ENCODE results near the gene LYPD6B. TPM values are rescaled to one million over a fixed set of nuclear protein-coding genes. Genes with fewer than 3 reads are reported as not detected.
A peak's percentile ranks its signal among the peaks of the same experiment; 100 is the strongest.

The LYPD6B gene
- polyA plus RNA-seq, 1 donor from 2014 or later = 7.8 TPM

DNA sequence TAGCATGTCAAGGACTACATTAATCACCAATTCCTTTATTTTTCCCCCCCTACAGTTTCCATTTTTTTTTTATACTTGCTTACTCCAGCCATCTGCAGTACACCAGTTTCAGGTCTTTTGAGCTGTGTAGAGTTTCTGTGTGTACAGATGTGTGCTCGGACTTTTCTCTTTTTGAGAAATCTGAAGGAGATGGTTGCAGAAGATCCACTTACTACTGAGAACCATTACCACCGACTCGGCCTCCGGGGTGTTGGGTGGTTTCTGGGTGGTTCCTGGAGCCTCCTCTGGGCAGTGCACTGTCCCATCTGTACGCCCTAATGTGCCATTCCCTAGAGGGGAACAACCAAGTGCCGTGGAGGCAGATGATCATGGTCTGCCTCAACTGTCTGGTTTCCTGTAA lies 15.4 kb upstream of the LYPD6B start:
- Mint-ChIP-seq H3K36me3 (peaks cover 1% of the 10 kb centered on the region), H3K4me1 (peaks cover 33 to 58% (median 43%) of the 10 kb centered on the region in 3 donors), H3K27ac (peak overlapping the region in 2 of 3 donors; percentile 64 to 87), H3K4me3 (peak overlapping the region in 1 of 4 donors; percentile 89), H3K9me3 (no peaks in the 10 kb centered on the region), H3K27me3 (no peaks in the 10 kb centered on the region)

DNA sequence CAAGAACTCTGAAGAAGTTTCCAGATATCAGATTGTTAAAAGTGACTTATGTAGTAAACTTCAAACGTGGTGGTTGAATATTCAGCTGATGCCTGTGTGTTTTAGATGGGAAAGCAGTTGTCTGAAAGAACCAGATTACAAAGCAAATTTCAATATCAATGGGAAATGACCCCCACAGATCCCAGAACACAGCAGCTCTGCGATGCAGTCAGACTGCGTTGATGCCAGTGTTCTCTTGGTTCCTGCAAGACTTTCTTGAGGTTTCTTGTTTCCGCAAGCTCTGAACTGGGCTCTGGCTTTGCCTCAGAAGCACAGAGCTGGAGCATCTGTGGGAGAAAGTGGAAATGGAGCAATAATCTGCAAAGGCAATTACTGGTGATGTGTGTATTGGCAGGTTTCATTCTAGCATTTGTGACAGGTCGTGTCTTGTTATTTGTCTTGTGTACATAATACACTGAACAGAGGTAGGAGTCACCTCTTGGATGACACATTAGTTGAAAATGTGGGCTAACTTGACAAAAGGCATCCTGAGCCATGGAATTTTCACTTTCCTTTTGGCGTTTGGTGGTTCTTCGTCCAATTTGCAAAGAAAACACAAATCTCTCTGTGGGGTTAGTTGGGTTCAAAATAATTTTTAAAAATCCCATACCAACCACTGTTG lies 10.8 kb upstream of the LYPD6B start:
- Mint-ChIP-seq H3K4me3 (no peak overlapping the region), H3K27me3 (no peaks in the 10 kb centered on the region), H3K36me3 (peaks cover 3% of the 10 kb centered on the region), H3K9me3 (no peaks in the 10 kb centered on the region), H3K4me1 (peaks cover 6 to 36% (median 16%) of the 10 kb centered on the region in 3 donors), H3K27ac (no peak overlapping the region)

DNA sequence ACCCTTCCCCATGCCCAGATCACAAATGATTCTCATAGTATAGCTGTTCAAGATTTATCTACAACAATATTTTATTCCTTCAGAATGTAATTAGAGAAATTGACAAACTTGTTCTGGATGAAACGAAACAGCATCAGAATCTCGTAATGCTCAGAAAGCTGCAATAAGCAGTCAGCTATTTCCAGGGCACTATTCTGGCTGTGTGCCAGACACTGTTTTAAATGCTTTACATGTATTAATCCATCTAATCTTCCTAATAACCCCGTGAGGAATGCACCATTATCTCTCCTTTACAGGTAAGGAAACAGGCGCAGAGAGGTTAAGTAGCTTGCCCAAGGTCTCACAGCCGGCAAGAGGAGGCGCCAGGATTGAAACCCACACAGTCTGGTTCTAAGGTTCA lies 10.1 kb upstream of the LYPD6B start:
- Mint-ChIP-seq H3K36me3 (peaks cover 1% of the 10 kb centered on the region), H3K9me3 (no peaks in the 10 kb centered on the region), H3K27me3 (no peaks in the 10 kb centered on the region), H3K4me3 (peak overlapping the region in 1 of 4 donors; percentile 9), H3K27ac (no peak overlapping the region), H3K4me1 (peaks cover 6 to 31% (median 14%) of the 10 kb centered on the region in 3 donors)

DNA sequence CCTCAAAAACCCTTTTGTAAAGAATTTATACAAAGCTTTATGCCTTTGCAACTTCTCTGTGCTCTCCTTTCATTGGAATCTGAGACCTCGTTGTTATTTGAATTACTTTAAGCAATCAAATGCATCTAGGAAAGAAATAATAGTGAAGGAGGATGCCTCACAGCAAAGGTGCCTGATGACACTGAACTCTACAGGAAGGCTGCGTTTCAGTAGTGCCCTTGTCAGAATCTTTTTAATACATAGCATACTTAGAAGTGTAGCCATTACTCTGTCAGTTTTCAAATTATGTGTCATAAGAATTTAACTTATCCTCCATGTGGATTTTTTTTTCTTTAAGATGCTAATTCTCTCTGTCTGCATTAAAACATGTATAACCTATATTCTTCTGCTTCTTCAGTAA lies 9.6 kb upstream of the LYPD6B start:
- Mint-ChIP-seq H3K4me3 (no peak overlapping the region), H3K27ac (no peak overlapping the region), H3K4me1 (peaks cover 6 to 31% (median 12%) of the 10 kb centered on the region in 3 donors), H3K9me3 (no peaks in the 10 kb centered on the region), H3K36me3 (peaks cover 1% of the 10 kb centered on the region), H3K27me3 (no peaks in the 10 kb centered on the region)

DNA sequence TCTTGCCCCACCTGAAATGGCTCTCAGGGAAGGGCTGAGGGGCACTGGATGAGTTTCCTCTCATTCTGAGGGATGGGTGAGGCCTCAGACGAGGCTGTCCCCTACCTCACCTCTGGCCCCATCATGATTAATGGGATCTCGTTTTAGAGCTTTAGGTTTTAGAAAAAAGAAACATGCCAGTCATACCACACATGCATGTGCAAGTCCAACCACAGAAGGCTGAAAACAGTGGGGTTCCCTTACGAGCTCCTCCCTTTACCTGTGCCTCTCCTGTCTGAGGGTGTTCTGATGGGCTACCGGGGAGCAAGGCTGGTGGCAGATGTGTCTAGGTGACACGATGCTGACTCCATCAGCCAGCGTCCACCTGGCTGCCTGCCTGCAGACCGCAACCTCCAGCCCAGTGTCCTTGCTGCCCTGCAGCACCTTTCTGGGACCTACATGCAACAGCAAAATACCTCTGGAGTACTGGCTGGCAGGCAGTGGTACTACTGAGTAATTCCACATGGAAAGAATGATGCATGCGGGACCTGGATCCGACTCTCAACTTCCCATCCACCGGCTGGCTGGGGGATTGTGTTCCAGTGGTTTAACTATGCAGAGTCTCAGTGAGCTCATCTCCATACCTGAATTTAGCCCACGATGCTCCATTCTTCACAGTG lies 9.1 kb upstream of the LYPD6B start:
- Mint-ChIP-seq H3K27me3 (no peaks in the 10 kb centered on the region), H3K4me1 (peaks cover 6 to 29% (median 12%) of the 10 kb centered on the region in 3 donors)

DNA sequence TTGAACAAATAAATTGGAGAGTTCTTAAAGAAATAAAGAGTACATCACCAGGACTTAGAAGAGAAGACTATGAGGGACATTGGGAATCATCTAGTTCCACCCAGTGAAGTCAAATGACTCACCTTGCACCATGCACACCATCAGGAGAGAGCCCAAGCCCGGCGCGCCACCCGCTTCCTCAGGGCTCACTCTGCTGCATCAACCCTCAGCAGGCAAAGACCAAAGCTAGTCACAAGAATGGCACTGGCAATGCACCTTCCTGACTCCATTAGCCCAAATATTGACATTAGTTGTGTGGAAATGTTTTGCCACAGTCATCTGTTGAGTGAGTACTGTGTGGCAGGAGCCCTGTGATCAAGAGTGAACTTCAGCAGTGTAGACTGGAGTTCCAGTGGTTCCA lies 7.1 kb upstream of the LYPD6B start:
- Mint-ChIP-seq H3K9me3 (no peaks in the 10 kb centered on the region), H3K4me1 (peaks cover 6 to 33% (median 12%) of the 10 kb centered on the region in 3 donors), H3K27ac (peak overlapping the region in 1 of 3 donors; percentile 35), H3K27me3 (no peaks in the 10 kb centered on the region), H3K36me3 (peaks cover 1% of the 10 kb centered on the region), H3K4me3 (no peak overlapping the region)

More for the DNA sequence above, 9.1 kb upstream of the LYPD6B start:
- H3K27ac Mint-ChIP-seq = no peak overlapping the region
- H3K36me3 Mint-ChIP-seq = peaks cover 1% of the 10 kb centered on the region
- no peak overlapping the region for H3K4me3 Mint-ChIP-seq
- H3K9me3 Mint-ChIP-seq = no peaks in the 10 kb centered on the region

DNA sequence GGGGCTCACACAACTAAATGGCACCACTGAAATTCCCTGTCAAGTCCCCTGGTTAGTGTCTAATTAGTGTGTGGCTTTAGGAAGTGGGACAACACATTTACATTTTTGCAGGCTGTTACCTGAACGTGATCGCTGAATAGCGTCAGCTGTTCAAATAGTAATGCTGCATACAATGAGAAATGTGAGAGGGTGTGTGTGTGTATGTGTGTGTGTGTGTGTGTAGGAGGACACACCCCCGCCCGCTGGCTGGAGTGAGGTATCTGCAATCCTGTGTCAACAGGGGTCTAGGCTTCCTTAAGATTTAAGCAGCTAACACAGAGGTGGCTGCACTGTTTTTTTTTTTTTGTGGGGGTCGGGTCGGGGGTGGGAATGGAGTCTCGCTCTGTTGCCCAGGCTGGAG lies 4.8 kb upstream of the LYPD6B start:
- Mint-ChIP-seq H3K4me1 (peaks cover 11 to 26% (median 18%) of the 10 kb centered on the region in 3 donors), H3K4me3 (no peak overlapping the region), H3K9me3 (no peaks in the 10 kb centered on the region), H3K36me3 (peaks cover 1% of the 10 kb centered on the region), H3K27me3 (no peaks in the 10 kb centered on the region), H3K27ac (no peak overlapping the region)

DNA sequence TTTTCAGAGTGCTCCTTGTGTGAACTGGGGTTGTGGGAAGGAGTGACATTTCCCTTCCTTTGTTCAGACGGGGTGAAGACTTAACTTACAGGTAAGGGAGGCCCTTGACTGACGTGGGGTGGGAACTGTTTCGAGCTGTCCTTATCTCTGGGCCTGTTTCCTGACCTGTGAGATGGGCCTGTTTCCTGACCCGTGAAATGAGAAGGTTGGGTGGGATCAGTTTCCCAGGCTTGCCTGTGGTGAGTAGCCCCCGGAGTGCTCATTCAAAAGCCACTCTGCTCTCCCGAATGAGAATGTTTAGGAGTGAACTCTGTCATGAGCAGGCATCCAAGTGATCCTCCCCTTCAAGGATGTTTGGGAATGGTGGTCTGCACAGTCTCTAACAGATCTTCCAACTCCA lies 4.1 kb upstream of the LYPD6B start:
- Mint-ChIP-seq H3K9me3 (no peaks in the 10 kb centered on the region), H3K4me1 (peaks cover 11 to 26% (median 20%) of the 10 kb centered on the region in 3 donors), H3K4me3 (peak overlapping the region in 1 of 4 donors; percentile 52), H3K27ac (no peak overlapping the region), H3K27me3 (peaks cover 2% of the 10 kb centered on the region), H3K36me3 (peaks cover 1% of the 10 kb centered on the region)

DNA sequence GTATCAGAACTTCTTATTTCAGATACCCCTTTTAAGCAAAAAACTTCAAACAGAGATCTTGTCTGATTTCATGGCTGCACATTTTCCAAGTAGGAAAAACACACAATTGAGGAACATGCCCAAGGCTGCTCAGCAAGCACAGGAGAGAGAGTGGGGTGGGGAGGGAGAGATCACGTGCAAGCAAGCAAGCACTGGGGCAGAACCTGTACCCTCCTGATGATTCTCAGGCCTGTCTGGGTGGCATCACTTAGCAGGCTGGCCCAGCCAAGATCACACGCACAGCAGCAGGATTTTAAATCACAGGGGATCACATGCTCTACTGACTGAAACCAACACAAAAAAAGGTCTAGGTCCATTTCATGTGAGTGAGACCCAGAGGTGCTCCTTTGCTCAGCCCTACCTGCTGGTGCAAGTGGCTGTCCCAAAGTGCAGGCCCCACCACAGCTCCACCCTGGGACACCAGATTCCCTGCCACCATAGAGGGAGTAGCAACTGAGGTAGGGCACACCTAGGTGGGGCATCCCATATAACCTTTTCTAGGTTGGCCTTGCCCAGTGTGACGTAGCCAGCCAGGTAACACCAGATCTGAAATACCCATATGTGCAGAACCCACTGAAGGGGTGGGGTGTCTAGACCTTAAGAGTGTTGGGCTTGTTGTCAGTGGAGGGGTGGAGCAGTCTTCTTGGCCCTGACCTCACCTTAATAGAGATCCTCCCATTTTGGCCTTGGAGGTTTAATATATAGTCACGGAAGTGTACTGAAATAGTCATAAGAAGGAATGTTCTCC lies 1.8 kb upstream of the LYPD6B start:
- Mint-ChIP-seq H3K4me3 (peak overlapping the region; percentile 11 to 83 (median 45)), H3K36me3 (no peaks in the 10 kb centered on the region), H3K27me3 (peaks cover 2% of the 10 kb centered on the region), H3K27ac (peak overlapping the region in 1 of 3 donors; percentile 22), H3K9me3 (no peaks in the 10 kb centered on the region), H3K4me1 (peaks cover 11 to 24% (median 19%) of the 10 kb centered on the region in 3 donors)

DNA sequence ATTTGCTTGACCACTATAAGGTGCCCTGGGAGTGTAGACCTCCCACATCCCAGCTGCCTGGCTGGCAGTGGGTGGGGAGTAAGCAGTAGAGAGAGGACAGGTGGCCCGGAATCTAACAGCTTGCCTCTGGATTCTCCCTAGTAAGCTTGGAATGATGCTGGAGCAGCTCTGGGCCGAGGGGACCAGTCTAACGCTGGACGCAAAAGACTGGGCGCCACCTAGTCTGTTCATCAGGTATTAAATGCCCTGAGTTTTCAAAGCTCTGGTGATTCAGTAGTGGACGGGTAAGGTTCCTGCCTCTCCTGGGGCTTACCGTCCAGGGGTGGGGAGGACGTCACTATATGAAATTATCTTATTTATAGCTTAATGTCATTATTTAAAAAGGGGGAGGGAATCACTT lies 648 bp upstream of the LYPD6B start:
- Mint-ChIP-seq H3K27ac (no peak overlapping the region), H3K9me3 (no peaks in the 10 kb centered on the region), H3K27me3 (peaks cover 2% of the 10 kb centered on the region), H3K4me1 (peaks cover 5 to 17% (median 15%) of the 10 kb centered on the region in 3 donors), H3K4me3 (peak overlapping the region; percentile 81 to 86 (median 83)), H3K36me3 (no peaks in the 10 kb centered on the region)

DNA sequence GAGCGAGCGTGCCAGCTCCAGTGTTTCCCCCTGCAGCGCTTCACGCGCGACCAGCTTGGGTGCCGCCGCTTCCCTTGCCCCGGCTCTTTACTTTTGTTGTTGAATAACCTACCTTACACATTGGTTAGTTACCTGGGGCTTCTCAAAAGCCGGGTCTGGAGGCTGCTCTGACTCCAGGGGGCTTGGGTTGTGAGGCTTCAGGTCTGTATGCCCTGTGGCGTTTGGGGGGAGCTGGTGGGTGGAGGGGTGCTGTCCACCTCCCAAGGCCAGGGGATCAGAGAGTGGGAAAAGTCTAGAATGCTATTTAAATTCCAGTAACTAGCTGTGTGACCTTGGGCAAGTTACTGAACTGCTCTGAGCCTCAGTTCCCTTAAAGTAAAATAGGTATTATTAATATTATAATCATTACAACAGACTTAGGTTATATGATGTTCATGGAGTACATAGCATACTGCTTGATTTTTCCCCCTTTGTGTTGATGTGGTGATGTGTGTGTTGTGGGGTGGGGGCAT lies 770 bp downstream of the LYPD6B start:
- no peaks in the 10 kb centered on the region for H3K36me3 Mint-ChIP-seq
- peak overlapping the region; percentile 29 to 92 (median 86) for H3K4me3 Mint-ChIP-seq
- no peak overlapping the region for H3K27ac Mint-ChIP-seq
- H3K4me1 Mint-ChIP-seq = peaks cover 5 to 11% (median 10%) of the 10 kb centered on the region in 3 donors
- H3K27me3 Mint-ChIP-seq = peaks cover 3% of the 10 kb centered on the region
- peaks cover 0 to under 1% (median 0%) of the 10 kb centered on the region in 3 donors for H3K9me3 Mint-ChIP-seq

DNA sequence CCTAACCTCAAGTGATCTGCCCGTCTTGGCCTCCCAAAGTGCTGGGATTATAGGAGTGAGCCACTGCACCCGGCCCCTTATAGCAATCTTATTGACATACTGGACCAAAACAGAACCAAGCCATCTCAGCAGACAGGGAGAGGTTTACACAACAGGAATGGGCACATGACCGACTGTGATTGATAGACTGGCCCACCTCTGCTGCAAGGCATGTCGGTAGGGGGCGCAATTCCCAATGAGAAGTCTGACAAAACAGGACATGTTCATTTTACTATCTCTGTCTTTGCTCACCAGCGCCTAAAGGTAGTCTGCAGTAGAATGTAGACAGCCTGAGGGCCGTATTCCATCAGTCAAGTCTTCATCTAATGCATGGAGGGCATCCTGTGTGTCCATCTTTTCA lies 2.0 kb downstream of the LYPD6B start:
- H3K27me3 Mint-ChIP-seq = peaks cover 3% of the 10 kb centered on the region
- peaks cover 1 to 5% (median 4%) of the 10 kb centered on the region in 3 donors for H3K9me3 Mint-ChIP-seq
- no peak overlapping the region for H3K27ac Mint-ChIP-seq
- peaks cover 5 to 11% (median 8%) of the 10 kb centered on the region in 3 donors for H3K4me1 Mint-ChIP-seq
- peak overlapping the region; percentile 18 to 42 (median 34) for H3K4me3 Mint-ChIP-seq
- H3K36me3 Mint-ChIP-seq = no peaks in the 10 kb centered on the region

DNA sequence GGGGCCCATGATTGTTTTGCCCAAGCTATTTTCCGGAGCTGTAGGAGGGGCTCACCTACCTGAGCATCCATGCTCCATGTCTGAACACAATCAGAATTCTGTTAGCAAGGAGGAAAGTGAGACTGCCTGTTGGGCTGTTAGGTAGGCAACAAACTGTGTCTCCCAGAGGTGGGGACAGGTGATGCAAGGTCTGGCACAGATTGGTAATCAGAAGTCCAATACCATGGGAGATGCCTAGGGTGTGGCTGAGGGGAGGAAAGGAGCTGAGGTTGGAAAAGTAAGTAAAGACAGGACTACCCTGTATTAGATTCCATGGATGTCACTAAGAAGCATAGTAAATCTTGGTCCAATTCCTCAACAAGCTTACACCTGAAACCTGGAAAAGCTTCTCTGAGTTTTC lies 3.0 kb downstream of the LYPD6B start:
- Mint-ChIP-seq H3K9me3 (peaks cover 4 to 5% (median 4%) of the 10 kb centered on the region in 3 donors), H3K36me3 (peaks cover 1% of the 10 kb centered on the region), H3K27ac (no peak overlapping the region), H3K4me3 (peak overlapping the region in 1 of 4 donors; percentile 19), H3K4me1 (peaks cover 4 to 10% (median 5%) of the 10 kb centered on the region in 3 donors), H3K27me3 (peaks cover 3% of the 10 kb centered on the region)

DNA sequence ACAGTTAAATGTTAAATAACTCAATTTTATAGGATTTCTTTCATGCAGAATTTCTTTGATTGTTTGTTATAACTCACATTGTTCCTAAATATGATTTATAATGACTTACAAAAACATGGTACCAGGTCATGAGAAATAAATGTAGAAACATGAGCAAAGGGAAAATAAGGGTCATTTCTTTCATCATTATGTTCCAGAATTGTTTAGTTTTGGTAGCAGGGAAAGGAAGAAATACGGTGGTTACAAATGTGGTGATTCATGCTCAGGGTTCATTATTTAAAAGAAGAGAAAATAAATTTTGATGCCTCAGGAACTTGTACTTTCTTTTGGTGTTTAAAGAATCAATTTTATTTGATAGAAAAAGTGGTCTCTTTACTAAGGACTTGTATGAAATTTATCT lies 4.4 kb downstream of the LYPD6B start:
- peaks cover 0 to 5% (median 1%) of the 10 kb centered on the region in 3 donors for H3K4me1 Mint-ChIP-seq
- H3K4me3 Mint-ChIP-seq = no peak overlapping the region

DNA sequence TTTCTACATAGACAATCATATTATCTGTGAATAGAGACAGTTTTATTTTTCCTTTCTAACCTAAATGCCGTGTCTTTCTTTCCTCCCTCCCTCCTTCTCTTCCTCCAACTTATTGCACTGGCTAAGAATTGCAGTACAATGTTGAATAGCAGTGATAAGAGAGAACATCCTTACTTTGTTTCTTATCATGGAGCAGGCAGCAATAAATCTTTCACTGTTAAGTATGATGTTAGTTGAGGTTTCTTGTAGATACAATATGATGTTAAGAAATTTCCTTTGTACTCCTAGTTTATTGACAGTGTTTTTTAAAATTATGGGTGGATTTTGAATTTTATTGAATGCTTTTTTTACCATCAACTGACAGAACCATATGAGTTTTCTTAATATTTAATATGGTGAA lies 6.0 kb downstream of the LYPD6B start:
- peaks cover 0 to 3% (median 0%) of the 10 kb centered on the region in 3 donors for H3K4me1 Mint-ChIP-seq
- peaks cover 8 to 22% (median 16%) of the 10 kb centered on the region in 3 donors for H3K9me3 Mint-ChIP-seq
- peaks cover 5% of the 10 kb centered on the region for H3K36me3 Mint-ChIP-seq
- H3K4me3 Mint-ChIP-seq = no peak overlapping the region
- H3K27ac Mint-ChIP-seq = no peak overlapping the region
- peaks cover 1% of the 10 kb centered on the region for H3K27me3 Mint-ChIP-seq

More for the DNA sequence above, 4.4 kb downstream of the LYPD6B start:
- H3K27me3 Mint-ChIP-seq = peaks cover 3% of the 10 kb centered on the region
- H3K9me3 Mint-ChIP-seq = peaks cover 8 to 13% (median 13%) of the 10 kb centered on the region in 3 donors
- H3K27ac Mint-ChIP-seq = no peak overlapping the region
- peaks cover 5% of the 10 kb centered on the region for H3K36me3 Mint-ChIP-seq
